HG02981 (cell line): ENCODE data around the gene STKLD1.
"Not testable (repeated sequence)": the region's sequence is repeated elsewhere in the genome, so short reads cannot be mapped to it uniquely, and the experiment has no call there.

Source experiments
- ATAC-seq: cut with Tn5 transposase; IDR thresholded peaks from one replicate; pipeline ENCODE4 v1.9.1; 2021; ENCODE audit warnings: mild to moderate bottlenecking, moderate library complexity; ENCODE audit not compliant: unreplicated experiment

The STKLD1 gene

GRCh38 chr9:133436681-133437080, 60.5 kb downstream of the STKLD1 start:
- ATAC-seq, result no peak

GRCh38 chr9:133437753-133438531, 61.8 kb downstream of the STKLD1 start:
- ATAC-seq, result no peak

GRCh38 chr9:133439337-133439736, 63.2 kb downstream of the STKLD1 start:
- ATAC-seq, result no peak

GRCh38 chr9:133440874-133441273, 64.7 kb downstream of the STKLD1 start:
- ATAC-seq, result no peak

GRCh38 chr9:133441571-133441970, 65.4 kb downstream of the STKLD1 start:
- ATAC-seq, result no peak

- ATAC-seq, result no peak
Measured at GRCh38 chr9:133443248-133443647, 67.1 kb downstream of the STKLD1 start.

GRCh38 chr9:133443982-133444381, 67.8 kb downstream of the STKLD1 start:
- no peak for ATAC-seq

GRCh38 chr9:133445293-133445969, 69.3 kb downstream of the STKLD1 start:
- no peak for ATAC-seq

- ATAC-seq, result no peak
Measured at GRCh38 chr9:133448487-133448972, 72.4 kb downstream of the STKLD1 start.

- no peak for ATAC-seq
Measured at GRCh38 chr9:133449760-133450159, 73.6 kb downstream of the STKLD1 start.

- not testable (repeated sequence) for ATAC-seq
Measured at GRCh38 chr9:133451865-133452264, 75.7 kb downstream of the STKLD1 start.

GRCh38 chr9:133452562-133452961, 76.4 kb downstream of the STKLD1 start:
- no peak for ATAC-seq

GRCh38 chr9:133453651-133454050, 77.5 kb downstream of the STKLD1 start:
- ATAC-seq, result no peak

- ATAC-seq, result no peak
Measured at GRCh38 chr9:133454325-133454724, 78.2 kb downstream of the STKLD1 start.

GRCh38 chr9:133454943-133455673, 78.9 kb downstream of the STKLD1 start:
- ATAC-seq, result no peak
